ENCODE results near the gene DNMT3L.

Gene DNMT3L

DNA sequence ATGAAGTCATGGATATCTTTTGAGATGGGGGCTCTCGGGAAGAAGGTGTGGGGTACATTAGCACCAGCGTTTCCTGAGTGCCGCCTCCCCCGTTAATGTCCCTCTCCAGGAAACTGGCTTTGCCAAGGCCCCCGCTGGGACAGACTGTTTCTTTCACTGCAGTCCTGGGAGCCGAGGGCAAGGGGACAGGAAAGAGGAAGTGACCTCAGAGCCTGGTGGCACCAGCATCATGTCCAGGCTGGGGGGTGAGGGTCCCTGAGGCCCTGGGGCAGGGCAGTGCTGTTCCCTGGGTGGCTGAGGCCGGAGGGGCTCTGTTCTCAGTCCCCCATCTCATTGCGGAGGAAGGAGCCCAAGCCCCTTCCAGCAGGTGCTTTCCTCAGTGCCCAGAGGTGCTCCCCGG lies 44.0 kb upstream of the DNMT3L start:
- Histone ChIP-seq H3F3A (ENCODE audit: low read depth) (no peaks in the 10 kb centered on the region), H3K27me3 (ENCODE audit: insufficient read depth, low read length, poor library complexity, severe bottlenecking) (no peaks in the 10 kb centered on the region), H3K9ac (ENCODE audit: low read depth, low read length, poor library complexity, severe bottlenecking) (peak overlapping the region; percentile 41), H3K36me3 (ENCODE audit: insufficient read depth, low read length) (peaks cover 25% of the 10 kb centered on the region; the same call in 1 of the 2 replicates), H3K79me2 (ENCODE audit: insufficient read depth, low read length) (peaks cover 60% of the 10 kb centered on the region), H3K4me2 (ENCODE audit: low read depth, low read length, poor library complexity, severe bottlenecking) (peak overlapping the region; percentile 94), H3K9me3 (ENCODE audit: insufficient read depth, low read depth, low read length) (no peaks in the 10 kb centered on the region), H4K20me1 (ENCODE audit: insufficient read depth, low read length, poor library complexity, severe bottlenecking) (peaks cover 46% of the 10 kb centered on the region), H3K4me1 (ENCODE audit: insufficient read depth, low read length, poor library complexity, severe bottlenecking) (peaks cover 41% of the 10 kb centered on the region), H3K4me3 (ENCODE audit: low read length, poor library complexity, severe bottlenecking) (no peak overlapping the region), H2AFZ (ENCODE audit: low read length) (no peak overlapping the region), H3K9me2 (replicated peaks; ENCODE audit: low read depth, low read length) (no peaks in the 10 kb centered on the region)
- no peak for TF ChIP-seq EZH2phosphoT487 (IDR thresholded peaks at IDR 0.05; ENCODE audit: borderline replicate concordance)
- TF ChIP-seq, protein P1, sequence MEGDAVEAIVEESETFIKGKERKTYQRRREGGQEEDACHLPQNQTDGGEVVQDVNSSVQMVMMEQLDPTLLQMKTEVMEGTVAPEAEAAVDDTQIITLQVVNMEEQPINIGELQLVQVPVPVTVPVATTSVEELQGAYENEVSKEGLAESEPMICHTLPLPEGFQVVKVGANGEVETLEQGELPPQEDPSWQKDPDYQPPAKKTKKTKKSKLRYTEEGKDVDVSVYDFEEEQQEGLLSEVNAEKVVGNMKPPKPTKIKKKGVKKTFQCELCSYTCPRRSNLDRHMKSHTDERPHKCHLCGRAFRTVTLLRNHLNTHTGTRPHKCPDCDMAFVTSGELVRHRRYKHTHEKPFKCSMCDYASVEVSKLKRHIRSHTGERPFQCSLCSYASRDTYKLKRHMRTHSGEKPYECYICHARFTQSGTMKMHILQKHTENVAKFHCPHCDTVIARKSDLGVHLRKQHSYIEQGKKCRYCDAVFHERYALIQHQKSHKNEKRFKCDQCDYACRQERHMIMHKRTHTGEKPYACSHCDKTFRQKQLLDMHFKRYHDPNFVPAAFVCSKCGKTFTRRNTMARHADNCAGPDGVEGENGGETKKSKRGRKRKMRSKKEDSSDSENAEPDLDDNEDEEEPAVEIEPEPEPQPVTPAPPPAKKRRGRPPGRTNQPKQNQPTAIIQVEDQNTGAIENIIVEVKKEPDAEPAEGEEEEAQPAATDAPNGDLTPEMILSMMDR (conservative IDR thresholded peaks at IDR 0.05; ENCODE audit: low read length) = no peak

DNA sequence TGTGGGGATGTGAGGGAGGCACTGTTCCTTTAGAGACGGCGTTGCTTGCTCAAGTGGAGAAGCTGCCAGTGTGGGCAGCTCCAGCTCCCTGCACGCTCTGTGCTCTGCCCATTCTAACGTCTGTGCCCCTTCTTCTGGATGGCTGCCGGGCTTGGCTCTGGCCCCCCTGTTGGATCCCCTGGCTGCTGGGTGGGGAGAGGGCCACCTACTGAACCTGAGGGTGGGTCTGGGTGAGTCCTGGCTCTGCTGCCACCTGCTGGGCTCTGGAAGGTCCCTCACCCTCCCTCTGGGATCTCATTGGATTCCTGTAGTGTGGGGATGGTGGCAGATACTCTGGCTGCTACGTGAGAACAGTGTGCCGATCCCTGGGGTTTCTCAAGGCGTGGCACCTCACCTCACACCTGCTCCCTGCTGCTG lies 43.2 kb upstream of the DNMT3L start:
- peaks cover 47% of the 10 kb centered on the region for H4K20me1 ChIP-seq (ENCODE audit: insufficient read depth, low read length, poor library complexity, severe bottlenecking)

DNA sequence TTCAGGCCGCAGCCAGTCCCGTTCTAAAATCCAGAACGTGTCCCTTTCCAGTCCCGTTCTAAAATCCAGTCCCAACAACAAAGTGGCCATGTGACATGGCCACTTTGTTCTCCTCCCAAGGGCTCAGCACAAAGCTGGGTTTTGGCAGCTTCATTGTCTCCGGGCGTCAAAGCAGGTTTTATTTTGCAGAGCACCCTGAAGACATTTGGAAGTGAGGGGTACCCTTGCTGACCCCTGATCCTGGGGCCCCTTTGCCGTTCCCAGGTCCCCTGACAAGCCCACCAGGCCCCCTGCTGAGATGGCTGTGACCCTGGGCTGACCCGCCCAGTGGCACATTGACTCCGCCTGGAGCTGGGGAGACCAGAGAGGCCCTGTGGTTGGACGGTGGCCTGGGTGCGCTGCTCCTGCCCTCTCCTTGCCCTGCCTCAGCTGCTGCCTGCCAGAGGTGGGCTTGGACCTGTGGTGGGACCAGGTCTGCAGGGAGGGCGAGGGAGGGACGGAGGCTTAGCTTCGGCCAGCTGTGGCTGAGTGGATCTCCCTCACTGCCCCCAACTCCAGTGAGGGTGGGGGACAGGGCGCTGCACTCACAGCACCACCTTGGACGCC lies 42.4 kb upstream of the DNMT3L start:
- Histone ChIP-seq H2AFZ (ENCODE audit: low read length) (no peak overlapping the region), H3K4me1 (ENCODE audit: insufficient read depth, low read length, poor library complexity, severe bottlenecking) (peaks cover 48% of the 10 kb centered on the region), H3F3A (ENCODE audit: low read depth) (no peaks in the 10 kb centered on the region), H3K9ac (ENCODE audit: low read depth, low read length, poor library complexity, severe bottlenecking) (peak overlapping the region; percentile 41), H3K79me2 (ENCODE audit: insufficient read depth, low read length) (peaks cover 66% of the 10 kb centered on the region), H3K27me3 (ENCODE audit: insufficient read depth, low read length, poor library complexity, severe bottlenecking) (no peaks in the 10 kb centered on the region), H3K4me2 (ENCODE audit: low read depth, low read length, poor library complexity, severe bottlenecking) (peak overlapping the region; percentile 94), H3K4me3 (ENCODE audit: low read length, poor library complexity, severe bottlenecking) (peak overlapping the region; percentile 5), H3K9me3 (ENCODE audit: insufficient read depth, low read depth, low read length) (no peaks in the 10 kb centered on the region), H4K20me1 (ENCODE audit: insufficient read depth, low read length, poor library complexity, severe bottlenecking) (peaks cover 47% of the 10 kb centered on the region), H3K9me2 (replicated peaks; ENCODE audit: low read depth, low read length) (no peaks in the 10 kb centered on the region), H3K36me3 (ENCODE audit: insufficient read depth, low read length) (peaks cover 16% of the 10 kb centered on the region; the same call in 1 of the 2 replicates)
- TF ChIP-seq EZH2phosphoT487 (IDR thresholded peaks at IDR 0.05; ENCODE audit: borderline replicate concordance) = no peak
- TF ChIP-seq, protein P1 (conservative IDR thresholded peaks at IDR 0.05; ENCODE audit: low read length) = no peak

More for the DNA sequence above, 43.2 kb upstream of the DNMT3L start:
- H2AFZ ChIP-seq (ENCODE audit: low read length) = no peak overlapping the region
- H3K4me1 ChIP-seq (ENCODE audit: insufficient read depth, low read length, poor library complexity, severe bottlenecking) = peaks cover 43% of the 10 kb centered on the region
- H3K9ac ChIP-seq (ENCODE audit: low read depth, low read length, poor library complexity, severe bottlenecking) = peak overlapping the region; percentile 41
- peaks cover 66% of the 10 kb centered on the region for H3K79me2 ChIP-seq (ENCODE audit: insufficient read depth, low read length)
- no peaks in the 10 kb centered on the region for H3K9me2 ChIP-seq (replicated peaks; ENCODE audit: low read depth, low read length)
- TF ChIP-seq, protein P1 (conservative IDR thresholded peaks at IDR 0.05; ENCODE audit: low read length) = peak; percentile 78
- TF ChIP-seq EZH2phosphoT487 (IDR thresholded peaks at IDR 0.05; ENCODE audit: borderline replicate concordance) = no peak
- peak overlapping the region; percentile 5 for H3K4me3 ChIP-seq (ENCODE audit: low read length, poor library complexity, severe bottlenecking)
- no peaks in the 10 kb centered on the region for H3K27me3 ChIP-seq (ENCODE audit: insufficient read depth, low read length, poor library complexity, severe bottlenecking)
- peaks cover 18% of the 10 kb centered on the region; the same call in 1 of the 2 replicates for H3K36me3 ChIP-seq (ENCODE audit: insufficient read depth, low read length)
- H3F3A ChIP-seq (ENCODE audit: low read depth) = no peaks in the 10 kb centered on the region
- no peaks in the 10 kb centered on the region for H3K9me3 ChIP-seq (ENCODE audit: insufficient read depth, low read depth, low read length)
- peak overlapping the region; percentile 94 for H3K4me2 ChIP-seq (ENCODE audit: low read depth, low read length, poor library complexity, severe bottlenecking)

Measured in Loucy (cell line).